Skin epidermis (tissue), 12 donors: ENCODE results near the gene CNTNAP5.

ENCODE experiments used
- H3K27ac ChIP-seq, 21 experiments: fragments of 200-600 bp; sonication (generic) in 11 of 21; one replicate each; pipeline ENCODE4 v1.5.0; 2020; ENCODE audit warnings: mild to moderate bottlenecking in 3 of 21, inconsistent platforms in 2 of 21, moderate library complexity in 2 of 21
- H3K4me3 ChIP-seq, 7 experiments: fragments of 200-600 bp; sonication (generic) in 2 of 7; one replicate each; pipeline ENCODE4 v1.5.0; 2020; ENCODE audit warnings: inconsistent platforms in 2 of 7, mild to moderate bottlenecking in 2 of 7, moderate library complexity in 1 of 7

The CNTNAP5 gene

GRCh38 chr2:124050833-124051497, 25.9 kb downstream of the CNTNAP5 start:
- H3K4me3 ChIP-seq: no peak overlapping the region
- no peak overlapping the region for H3K27ac ChIP-seq

DNA sequence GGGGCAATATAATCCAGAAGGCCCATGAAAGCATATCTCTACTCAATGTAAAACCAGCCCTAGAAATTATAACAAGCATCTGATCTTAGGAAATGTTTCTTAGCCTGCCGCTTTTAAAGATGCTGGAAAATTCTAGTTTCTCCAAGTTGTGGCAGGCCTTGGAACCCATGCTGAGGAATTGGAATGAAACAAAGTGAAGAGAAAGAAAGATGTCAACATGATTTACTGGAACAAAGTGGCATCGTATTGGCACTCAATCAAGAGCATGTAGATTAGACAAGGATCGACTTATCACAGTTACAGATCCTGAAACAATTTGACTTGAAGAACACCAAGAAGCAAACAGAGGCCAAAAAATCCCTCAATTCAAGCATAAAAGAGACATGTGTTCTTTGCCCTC, 28.7 kb downstream of the CNTNAP5 start:
- Histone ChIP-seq H3K27ac (no peak overlapping the region), H3K4me3 (no peak overlapping the region)

DNA sequence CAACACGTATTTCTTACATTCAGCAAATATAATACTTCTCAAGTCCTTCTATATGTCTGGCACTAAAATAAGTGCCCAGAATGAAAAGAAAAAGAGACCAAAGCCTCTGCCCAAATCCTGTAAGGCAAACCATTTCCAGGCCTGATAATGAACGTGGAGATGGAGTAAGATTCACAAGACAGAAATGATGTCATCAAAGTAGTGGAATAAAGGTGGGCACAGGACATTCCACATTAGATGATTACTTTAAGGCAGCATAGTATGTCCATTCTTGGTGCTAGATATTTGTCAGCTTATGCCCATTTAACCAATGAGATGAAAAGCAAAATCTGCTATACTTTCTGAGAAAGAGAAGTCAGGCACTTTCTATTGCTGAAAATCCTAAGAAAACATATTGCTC, 38.5 kb downstream of the CNTNAP5 start:
- no peak overlapping the region for H3K27ac ChIP-seq
- no peak overlapping the region for H3K4me3 ChIP-seq

DNA sequence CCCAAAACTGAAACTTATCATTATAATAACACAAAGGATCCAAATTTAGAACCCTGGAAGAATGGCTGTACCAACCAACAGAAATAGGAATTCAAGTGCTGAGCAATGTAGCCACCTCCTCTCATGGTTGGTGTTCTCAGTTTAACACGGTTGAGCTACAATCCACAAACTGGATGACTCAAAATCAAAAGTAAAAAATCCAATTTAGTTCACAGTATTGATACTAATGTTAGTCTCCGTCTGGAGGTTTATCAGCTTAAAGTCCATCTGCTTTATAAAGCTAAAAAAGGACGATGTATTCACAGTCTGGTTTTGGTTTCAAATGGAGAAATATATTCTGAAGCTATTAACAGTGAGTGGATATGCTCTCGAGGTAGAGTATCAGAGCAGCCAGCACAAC, 40.5 kb downstream of the CNTNAP5 start:
- no peak overlapping the region for H3K27ac ChIP-seq
- H3K4me3 ChIP-seq: no peak overlapping the region

- H3K4me3 ChIP-seq: no peak overlapping the region
- H3K27ac ChIP-seq: no peak overlapping the region
These were observed 41.7 kb downstream of the CNTNAP5 start for GRCh38 chr2:124066776-124067175.

DNA sequence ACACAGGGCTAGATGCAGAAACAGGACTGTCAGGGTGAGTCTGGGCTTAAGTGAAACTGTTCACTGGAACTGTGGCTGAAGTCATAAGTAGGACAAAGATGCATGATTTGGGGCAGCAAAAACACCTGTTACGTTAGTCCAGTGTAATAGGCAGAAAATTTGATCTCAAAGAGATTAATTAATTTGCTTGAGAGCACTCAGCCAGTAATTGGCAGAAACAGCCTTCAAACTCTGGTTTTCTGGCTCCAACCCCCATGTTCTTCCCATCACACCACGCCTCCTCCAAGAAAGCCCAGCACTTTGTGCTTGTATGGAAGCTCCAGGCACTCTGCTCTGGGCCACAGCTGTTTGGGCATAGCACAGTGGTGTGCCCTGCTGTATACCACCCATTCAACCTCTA, 54.0 kb downstream of the CNTNAP5 start:
- H3K4me3 ChIP-seq: no peak overlapping the region

DNA sequence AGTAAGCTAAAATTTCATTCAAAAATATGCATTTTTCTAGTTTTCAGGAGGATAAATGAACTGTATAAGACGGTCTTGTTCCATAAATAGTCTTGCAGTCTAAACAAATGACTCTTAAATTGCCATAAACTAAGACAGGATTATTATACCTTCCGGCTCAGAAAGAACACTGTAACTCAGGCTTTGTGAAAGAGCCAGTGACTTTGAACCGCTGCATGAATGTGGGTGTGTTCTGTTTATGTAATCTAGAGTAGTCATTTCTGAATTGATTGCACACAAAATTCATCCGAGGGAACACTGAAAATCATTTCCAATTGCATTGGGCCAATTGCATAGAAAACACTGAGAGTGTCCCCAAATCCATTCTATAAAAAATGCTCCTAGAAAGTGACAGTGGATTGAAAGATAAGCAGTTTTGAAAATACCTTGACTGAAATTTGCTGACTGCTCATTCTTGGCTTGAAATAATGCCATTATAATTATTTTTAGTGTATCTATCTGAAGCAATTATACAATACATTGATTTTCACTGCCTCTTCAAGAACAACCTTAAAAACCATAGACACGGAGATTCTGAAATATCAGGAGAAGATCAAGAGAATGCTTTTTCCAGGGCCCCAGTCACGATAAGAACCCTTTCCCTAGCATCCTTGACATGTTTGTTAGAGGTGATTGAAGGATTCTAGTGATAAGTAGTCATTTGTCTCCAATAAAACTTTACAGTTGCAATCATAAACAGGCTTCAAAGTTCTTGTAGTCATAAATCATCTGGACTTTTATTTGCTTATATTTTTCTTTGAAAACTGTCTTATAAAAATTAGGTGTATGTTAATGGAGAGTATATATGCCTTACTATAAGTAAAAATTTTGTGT, 55.4 kb downstream of the CNTNAP5 start:
- H3K4me3 ChIP-seq: no peak overlapping the region

More for the DNA sequence above, 54.0 kb downstream of the CNTNAP5 start:
- no peak overlapping the region for H3K27ac ChIP-seq

GRCh38 chr2:124081154-124081716, 56.1 kb downstream of the CNTNAP5 start:
- H3K4me3 ChIP-seq: no peak overlapping the region
- H3K27ac ChIP-seq: no peak overlapping the region

More for the DNA sequence above, 55.4 kb downstream of the CNTNAP5 start:
- H3K27ac ChIP-seq: no peak overlapping the region

DNA sequence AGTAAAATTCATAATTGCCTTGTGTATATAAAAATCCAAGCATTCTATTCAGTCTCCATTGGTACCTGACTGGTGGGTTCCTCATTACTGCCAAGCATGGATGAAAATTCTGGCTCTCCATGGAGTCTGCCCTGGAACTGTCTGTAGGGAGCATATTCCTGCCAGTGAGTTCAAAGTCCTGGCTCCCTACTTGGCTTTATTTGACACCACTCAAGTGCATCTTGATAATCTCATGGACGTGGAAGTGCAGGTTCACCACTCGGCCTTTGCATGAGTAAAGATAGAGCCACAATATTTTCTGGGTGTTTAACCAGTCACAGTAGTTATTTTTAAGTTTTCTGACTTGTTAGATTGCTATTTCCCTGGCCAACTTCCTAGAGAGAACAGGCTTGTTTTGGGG, 63.5 kb downstream of the CNTNAP5 start:
- H3K4me3 ChIP-seq: no peak overlapping the region
- H3K27ac ChIP-seq: no peak overlapping the region

- H3K27ac ChIP-seq: no peak overlapping the region
- no peak overlapping the region for H3K4me3 ChIP-seq
These were observed 66.6 kb downstream of the CNTNAP5 start for GRCh38 chr2:124091721-124092120.

GRCh38 chr2:124092651-124093050, 67.6 kb downstream of the CNTNAP5 start:
- H3K27ac ChIP-seq: no peak overlapping the region
- no peak overlapping the region for H3K4me3 ChIP-seq

DNA sequence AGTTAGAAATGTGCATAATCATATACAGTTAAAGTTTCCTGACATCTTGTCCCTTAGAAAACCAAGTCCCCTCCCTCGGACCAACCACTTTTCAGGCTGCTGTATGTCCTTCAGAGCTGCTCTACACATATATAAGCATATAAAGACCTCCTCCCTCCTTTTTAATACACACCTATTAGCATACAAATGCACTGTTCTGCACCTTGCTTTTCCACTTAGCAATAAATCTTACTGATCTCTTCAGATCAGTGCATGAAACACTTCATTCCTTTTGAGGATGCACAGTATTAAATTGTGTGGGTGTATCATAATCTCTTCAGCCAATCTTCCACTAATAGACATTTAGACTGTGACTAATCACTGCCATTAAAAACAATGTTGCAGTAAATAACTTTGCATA, 79.8 kb downstream of the CNTNAP5 start:
- H3K27ac ChIP-seq: no peak overlapping the region
- no peak overlapping the region for H3K4me3 ChIP-seq

GRCh38 chr2:124112206-124112605, 87.1 kb downstream of the CNTNAP5 start:
- H3K27ac ChIP-seq: no peak overlapping the region
- no peak overlapping the region for H3K4me3 ChIP-seq

DNA sequence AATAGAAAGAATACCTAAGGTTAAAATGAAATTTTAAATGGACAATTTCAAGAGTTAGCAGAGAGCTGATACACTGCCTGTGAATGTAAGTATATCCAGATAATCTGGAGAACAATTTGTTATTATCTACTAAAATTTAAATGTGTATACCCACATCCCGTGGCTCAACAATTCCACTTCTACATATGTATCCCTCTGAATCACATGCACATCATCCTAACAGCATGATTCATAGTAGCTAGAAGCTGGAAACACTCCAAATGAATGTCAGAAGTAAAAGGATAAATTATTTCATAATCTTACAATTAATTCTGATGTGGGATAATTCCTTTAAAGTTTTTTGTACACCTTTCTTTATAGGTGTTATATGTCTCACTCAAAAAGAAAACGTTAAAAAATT, 87.9 kb downstream of the CNTNAP5 start:
- no peak overlapping the region for H3K27ac ChIP-seq
- no peak overlapping the region for H3K4me3 ChIP-seq

- H3K4me3 ChIP-seq: no peak overlapping the region
- H3K27ac ChIP-seq: no peak overlapping the region
These were observed 95.2 kb downstream of the CNTNAP5 start for GRCh38 chr2:124120246-124120645.

DNA sequence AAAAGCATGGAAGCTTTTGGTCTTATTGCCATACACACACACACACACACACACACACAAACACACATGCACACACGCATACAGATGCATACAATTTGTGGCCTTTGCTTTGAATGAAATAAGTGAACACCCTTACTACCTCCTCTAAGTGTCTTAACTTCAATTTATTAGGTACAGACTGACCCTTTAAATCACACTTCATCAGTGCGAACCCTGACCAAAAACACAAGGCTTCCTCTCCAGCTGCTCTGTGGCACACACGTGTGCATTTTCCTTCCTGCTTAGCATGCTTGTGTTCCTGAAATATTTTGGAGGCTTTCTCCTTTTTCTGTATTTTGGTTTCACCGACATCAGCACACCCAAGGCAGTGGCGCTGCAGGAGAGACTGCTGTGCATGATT, 96.0 kb downstream of the CNTNAP5 start:
- Histone ChIP-seq H3K27ac (no peak overlapping the region), H3K4me3 (no peak overlapping the region)

DNA sequence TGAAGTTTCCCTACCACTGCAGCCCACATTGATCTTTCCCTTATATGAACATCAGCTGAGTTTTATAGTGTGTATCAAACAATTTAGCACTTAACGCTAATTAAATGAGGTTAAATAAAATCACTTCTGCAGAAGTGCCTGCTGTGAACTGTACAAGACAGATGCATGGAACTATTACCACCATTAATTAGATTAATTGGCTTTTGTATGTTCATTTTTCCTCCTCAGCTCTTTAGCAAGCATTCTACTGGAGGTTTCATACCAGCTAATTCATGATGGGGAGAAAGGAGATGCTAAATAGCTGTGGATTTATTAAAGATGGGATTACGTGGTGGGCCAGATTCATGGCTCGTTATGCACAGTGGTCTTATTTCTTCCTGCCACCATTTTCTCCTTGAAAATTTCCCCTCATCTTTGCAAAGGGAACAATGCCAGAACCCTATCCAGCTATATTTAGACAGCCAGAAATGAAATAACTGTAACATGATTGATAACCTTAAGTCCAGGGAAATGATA, 96.7 kb downstream of the CNTNAP5 start:
- no peak overlapping the region for H3K4me3 ChIP-seq
- H3K27ac ChIP-seq: no peak overlapping the region

GRCh38 chr2:124122340-124122739, 97.3 kb downstream of the CNTNAP5 start:
- Histone ChIP-seq H3K4me3 (no peak overlapping the region), H3K27ac (no peak overlapping the region)

DNA sequence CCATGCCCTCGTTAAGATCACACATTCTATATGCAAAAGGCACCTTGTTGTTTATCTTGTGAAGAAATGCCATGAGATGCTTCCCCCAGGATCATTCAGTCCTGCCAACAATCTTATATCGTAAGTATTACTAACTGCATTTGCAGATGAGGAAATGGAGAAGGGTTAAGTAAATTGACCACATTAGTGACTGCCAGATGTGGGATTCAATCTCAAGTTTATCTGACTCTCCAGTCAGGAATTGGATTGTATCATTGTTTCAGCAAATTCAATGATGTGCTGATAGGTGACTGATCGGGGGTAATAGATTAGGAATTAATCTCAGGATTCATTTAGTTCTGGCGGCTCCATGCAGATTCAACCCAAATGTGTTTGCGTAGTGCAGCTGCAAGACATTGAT, 106.2 kb downstream of the CNTNAP5 start:
- no peak overlapping the region for H3K27ac ChIP-seq
- H3K4me3 ChIP-seq: no peak overlapping the region

DNA sequence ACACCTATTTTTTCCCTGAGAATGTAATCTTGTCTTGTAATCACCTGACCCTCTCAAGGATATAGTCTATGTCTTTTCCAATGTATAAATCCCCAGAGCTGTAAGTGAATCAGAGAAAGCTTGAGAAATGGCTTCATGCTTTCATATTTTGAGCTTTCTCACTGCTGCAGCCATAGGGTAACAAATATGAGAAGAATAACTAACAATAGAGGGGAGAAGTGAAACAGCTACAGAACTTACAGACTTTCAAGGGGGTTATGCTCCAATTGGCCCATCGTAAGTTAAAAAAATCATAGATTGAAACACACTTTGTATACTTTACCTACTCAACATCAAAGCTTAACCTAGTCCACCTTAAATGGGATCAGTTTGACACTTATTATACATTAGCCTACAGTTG, 111.0 kb downstream of the CNTNAP5 start:
- Histone ChIP-seq H3K27ac (no peak overlapping the region), H3K4me3 (no peak overlapping the region)

GRCh38 chr2:124138076-124138475, 113.0 kb downstream of the CNTNAP5 start:
- Histone ChIP-seq H3K4me3 (no peak overlapping the region), H3K27ac (no peak overlapping the region)
